Astrocyte (in vitro differentiated cells and primary cell): Measurements from ENCODE around the gene ACACB.

Source experiments
- CTCF ChIP-seq: IDR thresholded peaks from 2 replicates; pipeline ENCODE4 v1.5.1; 2011; ENCODE audit warnings: low read depth, mild to moderate bottlenecking, inconsistent platforms, low read length, moderate library complexity; ENCODE audit not compliant: insufficient read depth
- EZH2 ChIP-seq: IDR thresholded peaks from 2 replicates; pipeline ENCODE4 v1.6.1; 2012; ENCODE audit warnings: mild to moderate bottlenecking, low read length, inconsistent platforms; ENCODE audit not compliant: insufficient read depth

- TF ChIP-seq CTCF (no peak), EZH2 (no peak)
Measured at GRCh38 chr12:109174468-109174867, 58.1 kb downstream of the ACACB start.
